Neuronal stem cell (in vitro differentiated cells): ENCODE data around the gene TMCO4.

Source experiments
- DNase-seq: peaks from one replicate; pipeline ENCODE4 v3.0.0-alpha.2; 2013; ENCODE audit warnings: low spot score
- H2AFZ ChIP-seq: one replicate; pipeline ENCODE4 v1.6.1; 2013; ENCODE audit warnings: mild to moderate bottlenecking, low read length, inconsistent platforms
- H2AK5ac ChIP-seq: 2 replicates; pipeline ENCODE4 v1.6.1; 2013; ENCODE audit warnings: low read depth, mild to moderate bottlenecking, inconsistent platforms, low read length, moderate library complexity, mixed read lengths
- H2BK120ac ChIP-seq: 2 replicates; pipeline ENCODE4 v1.6.1; 2013; ENCODE audit warnings: low read depth, mild to moderate bottlenecking, inconsistent platforms, low read length, moderate library complexity, mixed read lengths
- H2BK12ac ChIP-seq: one replicate; pipeline ENCODE4 v1.6.1; 2013; ENCODE audit warnings: low read length, inconsistent platforms
- H2BK15ac ChIP-seq: 2 replicates; pipeline ENCODE4 v1.6.1; 2013; ENCODE audit warnings: mild to moderate bottlenecking, low read length, inconsistent platforms, mixed read lengths
- H2BK5ac ChIP-seq: one replicate; pipeline ENCODE4 v1.6.1; 2013; ENCODE audit warnings: inconsistent platforms, mild to moderate bottlenecking, low read length, moderate library complexity
- H3K14ac ChIP-seq: one replicate; pipeline ENCODE4 v1.6.1; 2013; ENCODE audit warnings: low read length, inconsistent platforms
- H3K18ac ChIP-seq: 2 replicates; pipeline ENCODE4 v1.6.1; 2013; ENCODE audit warnings: low read length, inconsistent platforms
- H3K23ac ChIP-seq: 2 replicates; pipeline ENCODE4 v1.6.1; 2013; ENCODE audit warnings: low read depth, mild to moderate bottlenecking, mixed read lengths, low read length, inconsistent platforms; ENCODE audit not compliant: poor library complexity
- H3K27ac ChIP-seq: replicated peaks from 3 replicates; pipeline ENCODE4 v1.5.1; 2013; ENCODE audit warnings: low read length, inconsistent platforms
- H3K27me3 ChIP-seq, 3 experiments: 2 replicates each; pipeline ENCODE4 v1.6.1; 2013; ENCODE audit warnings: low read length in 3 of 3, mild to moderate bottlenecking in 2 of 3, inconsistent platforms in 1 of 3, low read depth in 1 of 3, mixed read lengths in 1 of 3, moderate library complexity in 1 of 3; ENCODE audit not compliant: control insufficient read depth in 3 of 3, insufficient read depth in 3 of 3
- H3K36me3 ChIP-seq, 2 donors: replicated peaks in 1 of 2; 2 replicates each; pipeline ENCODE4 v1.6.1; 2013; ENCODE audit warnings: low read length in 2 of 2; ENCODE audit not compliant: control insufficient read depth in 2 of 2, insufficient read depth in 2 of 2
- H3K4ac ChIP-seq: 2 replicates; pipeline ENCODE4 v1.6.1; 2013; ENCODE audit warnings: inconsistent platforms, mild to moderate bottlenecking, low read length, moderate library complexity
- H3K4me1 ChIP-seq, 2 donors: 1 replicate in 1 of 2; 2 replicates in 1 of 2; pipeline ENCODE4 v1.6.1; 2013; ENCODE audit warnings: low read length in 2 of 2, low read depth in 1 of 2; ENCODE audit not compliant: control insufficient read depth in 2 of 2, insufficient read depth in 1 of 2
- H3K4me2 ChIP-seq: one replicate; pipeline ENCODE4 v1.6.1; 2013; ENCODE audit warnings: mild to moderate bottlenecking, low read length, inconsistent platforms; ENCODE audit not compliant: insufficient read depth, poor library complexity, severe bottlenecking
- H3K4me3 ChIP-seq, 2 donors: 2 replicates each; pipeline ENCODE4 v1.5.1; 2013; ENCODE audit warnings: low read length in 2 of 2, mild to moderate bottlenecking in 2 of 2, inconsistent platforms in 1 of 2, moderate library complexity in 1 of 2
- H3K79me1 ChIP-seq: one replicate; pipeline ENCODE4 v1.6.1; 2013; ENCODE audit warnings: low read depth, mild to moderate bottlenecking, inconsistent platforms, low read length, moderate library complexity
- H3K9ac ChIP-seq: one replicate; pipeline ENCODE4 v1.6.1; 2013; ENCODE audit warnings: mild to moderate bottlenecking, low read depth, low read length, inconsistent platforms; ENCODE audit not compliant: poor library complexity
- H3K9me3 ChIP-seq, 2 donors: replicated peaks in 1 of 2; 2 replicates each; pipeline versions ENCODE3 to v1.6.1; 2013; ENCODE audit warnings: low read length in 2 of 2, mild to moderate bottlenecking in 2 of 2, inconsistent platforms in 1 of 2, low read depth in 1 of 2, mixed read lengths in 1 of 2, moderate library complexity in 1 of 2; ENCODE audit not compliant: control insufficient read depth in 2 of 2, insufficient read depth in 1 of 2
- H4K8ac ChIP-seq: one replicate; pipeline ENCODE4 v1.6.1; 2013; ENCODE audit warnings: low read depth, mild to moderate bottlenecking, inconsistent platforms, low read length, moderate library complexity
- H4K91ac ChIP-seq: one replicate; pipeline ENCODE4 v1.6.1; 2013; ENCODE audit warnings: low read length, low read depth, mild to moderate bottlenecking, inconsistent platforms; ENCODE audit not compliant: poor library complexity
- WGBS, 2 donors: extraction: QIAGEN DNeasy Blood & Tissue Kit; methylation state at CpG; one replicate each; pipeline ENCODE4 v1.1.7; 2013; ENCODE audit warnings: missing lambda C conversion rate in 2 of 2, mixed read lengths in 1 of 2; ENCODE audit not compliant: insufficient read length in 2 of 2, insufficient replicate concordance in 1 of 2; ENCODE audit errors: extremely low coverage in 2 of 2; 5-methylcytosine and 5-hydroxymethylcytosine counted together

TMCO4 gene

GRCh38 chr1:19680644-19681043, 119.1 kb downstream of the TMCO4 start:
- Histone ChIP-seq H2AFZ (no peak overlapping the region), H2AK5ac (no peak overlapping the region), H3K4me1 (no peaks in the 10 kb centered on the region), H3K4me2 (no peak overlapping the region), H3K79me1 (no peaks in the 10 kb centered on the region), H3K27ac (no peak overlapping the region), H2BK120ac (no peak overlapping the region), H2BK12ac (no peak overlapping the region), H2BK5ac (no peak overlapping the region), H3K36me3 (no peaks in the 10 kb centered on the region), H2BK15ac (no peak overlapping the region), H3K14ac (no peak overlapping the region), H3K4me3 (no peak overlapping the region), H4K91ac (no peak overlapping the region), H3K4ac (no peak overlapping the region), H3K27me3 (peaks cover 0 to 6% (median 0%) of the 10 kb centered on the region in 3 experiments), H3K9me3 (no peaks in the 10 kb centered on the region), H3K23ac (no peak overlapping the region), H3K9ac (no peak overlapping the region), H3K18ac (no peak overlapping the region), H4K8ac (no peak overlapping the region)
- no CpG with 5 or more reads among the region's 7 CpGs for WGBS, 2 donors
- no peak for DNase-seq

GRCh38 chr1:19679691-19680090, 120.0 kb downstream of the TMCO4 start:
- WGBS, 2 donors = no CpG with 5 or more reads among the region's 4 CpGs
- Histone ChIP-seq H2BK12ac (no peak overlapping the region), H2BK120ac (no peak overlapping the region), H3K23ac (no peak overlapping the region), H3K36me3 (no peaks in the 10 kb centered on the region), H3K4me2 (no peak overlapping the region), H4K91ac (no peak overlapping the region), H4K8ac (no peak overlapping the region), H2BK15ac (no peak overlapping the region), H3K79me1 (no peaks in the 10 kb centered on the region), H3K9ac (peak overlapping the region; percentile 30), H2AK5ac (no peak overlapping the region), H3K14ac (no peak overlapping the region), H3K27ac (no peak overlapping the region), H2BK5ac (no peak overlapping the region), H3K4me3 (no peak overlapping the region), H2AFZ (no peak overlapping the region), H3K27me3 (peaks cover 0 to 6% (median 0%) of the 10 kb centered on the region in 3 experiments), H3K9me3 (no peaks in the 10 kb centered on the region), H3K4ac (no peak overlapping the region), H3K18ac (no peak overlapping the region), H3K4me1 (no peaks in the 10 kb centered on the region)
- DNase-seq = no peak

GRCh38 chr1:19678931-19679453, 120.7 kb downstream of the TMCO4 start:
- Histone ChIP-seq H3K4me2 (no peak overlapping the region), H3K23ac (peak overlapping the region; percentile 60), H3K36me3 (no peaks in the 10 kb centered on the region), H3K14ac (no peak overlapping the region), H3K4me1 (no peaks in the 10 kb centered on the region), H2BK12ac (no peak overlapping the region), H3K18ac (peak overlapping the region; percentile 33), H4K8ac (no peak overlapping the region), H2BK5ac (no peak overlapping the region), H2AK5ac (no peak overlapping the region), H3K9me3 (no peaks in the 10 kb centered on the region), H2BK15ac (no peak overlapping the region), H2BK120ac (no peak overlapping the region), H3K9ac (no peak overlapping the region), H3K4me3 (no peak overlapping the region), H2AFZ (no peak overlapping the region), H3K4ac (no peak overlapping the region), H3K27me3 (peaks cover 0 to 6% (median 0%) of the 10 kb centered on the region in 3 experiments), H3K79me1 (no peaks in the 10 kb centered on the region), H3K27ac (no peak overlapping the region), H4K91ac (no peak overlapping the region)
- WGBS, 2 donors = no CpG with 5 or more reads among the region's 34 CpGs
- no peak for DNase-seq

- WGBS, 2 donors = no CpG with 5 or more reads among the region's 11 CpGs
- Histone ChIP-seq H3K79me1 (no peaks in the 10 kb centered on the region), H2AFZ (no peak overlapping the region), H3K18ac (no peak overlapping the region), H3K4ac (no peak overlapping the region), H3K27me3 (peaks cover 0 to 6% (median 0%) of the 10 kb centered on the region in 3 experiments), H3K23ac (peak overlapping the region; percentile 60), H2BK15ac (no peak overlapping the region), H3K9me3 (no peaks in the 10 kb centered on the region), H3K27ac (no peak overlapping the region), H3K4me1 (no peaks in the 10 kb centered on the region), H3K4me2 (no peak overlapping the region), H3K14ac (no peak overlapping the region), H3K4me3 (no peak overlapping the region), H2BK5ac (no peak overlapping the region), H2BK12ac (no peak overlapping the region), H4K91ac (no peak overlapping the region), H2BK120ac (no peak overlapping the region), H2AK5ac (no peak overlapping the region), H3K36me3 (no peaks in the 10 kb centered on the region), H4K8ac (no peak overlapping the region), H3K9ac (no peak overlapping the region)
- DNase-seq = no peak
Observed at GRCh38 chr1:19678493-19678892, 121.2 kb downstream of the TMCO4 start.
